Neural cell (in vitro differentiated cells): ENCODE data around the gene RAB40C.

Experiments used
- CTCF ChIP-seq: fragments of 450-650 bp; IDR thresholded peaks from 2 replicates; pipeline ENCODE4 v1.5.1; 2014; ENCODE audit warnings: antibody characterized with exemption, mild to moderate bottlenecking, moderate library complexity; ENCODE audit not compliant: poor library complexity, severe bottlenecking
- EP300 ChIP-seq: fragments of 450-650 bp; conservative IDR thresholded peaks from 2 replicates; pipeline ENCODE4 v1.6.1; 2014; ENCODE audit warnings: antibody characterized with exemption, mild to moderate bottlenecking, moderate library complexity; ENCODE audit not compliant: poor library complexity, severe bottlenecking
- EZH2 ChIP-seq: fragments of 200-600, 300-800 bp; shearing (Covaris generic), sonication (generic); IDR thresholded peaks from 2 replicates; pipeline ENCODE4 v1.6.1; 2014; ENCODE audit warnings: antibody characterized with exemption, low read length, borderline replicate concordance, mild to moderate bottlenecking; ENCODE audit not compliant: insufficient read depth, poor library complexity, severe bottlenecking
- MXI1 ChIP-seq: fragments of 450-650 bp; conservative IDR thresholded peaks from 2 replicates; pipeline ENCODE4 v1.6.1; 2014; ENCODE audit warnings: antibody characterized with exemption, mild to moderate bottlenecking; ENCODE audit not compliant: poor library complexity, severe bottlenecking
- POLR2AphosphoS5 ChIP-seq: IDR thresholded peaks from 2 replicates; pipeline ENCODE4 v1.6.1; 2012
- RAD21 ChIP-seq: fragments of 450-650 bp; conservative IDR thresholded peaks from 2 replicates; pipeline ENCODE4 v1.6.1; 2014; ENCODE audit warnings: antibody characterized with exemption, mild to moderate bottlenecking, moderate library complexity
- TAF1 ChIP-seq: IDR thresholded peaks from 2 replicates; pipeline ENCODE4 v1.6.1; 2012; ENCODE audit warnings: low read depth

GRCh38 chr16:560204-560700, 29.6 kb upstream of the RAB40C start, which contains the start of gene PRR35:
- TF ChIP-seq EP300 (no peak), MXI1 (no peak), CTCF (no peak), RAD21 (no peak), EZH2 (no peak), POLR2AphosphoS5 (no peak), TAF1 (no peak)
